Osteoblast (primary cell): ENCODE data around the gene SAV1. TPM values are rescaled to one million over a fixed set of nuclear protein-coding genes. Genes with fewer than 3 reads are reported as not detected.
"Not testable (repeated sequence)": the region's sequence is repeated elsewhere in the genome, so short reads cannot be mapped to it uniquely, and the experiment has no call there.

Experiments
- DNase-seq: peaks from one replicate; pipeline ENCODE4 v3.0.0; 2011; ENCODE audit warnings: low spot score, mixed read lengths; ENCODE audit not compliant: insufficient read length; ENCODE audit errors: missing footprints
- H2AFZ ChIP-seq: 2 replicates; pipeline ENCODE4 v1.6.0; 2011; ENCODE audit warnings: mild to moderate bottlenecking, low read length
- H3K27ac ChIP-seq: 2 replicates; pipeline ENCODE4 v1.5.1; 2011; ENCODE audit warnings: mild to moderate bottlenecking, low read depth, low read length, moderate library complexity
- H3K27me3 ChIP-seq: 2 replicates; pipeline ENCODE4 v1.6.0; 2012; ENCODE audit warnings: mild to moderate bottlenecking, control low read depth, inconsistent platforms, low read length, moderate library complexity; ENCODE audit not compliant: insufficient read depth
- H3K36me3 ChIP-seq: 2 replicates; pipeline ENCODE4 v1.5.1; 2011; ENCODE audit warnings: mild to moderate bottlenecking, low read length, control low read depth, moderate library complexity; ENCODE audit not compliant: insufficient read depth
- H3K4me1 ChIP-seq: 2 replicates; pipeline ENCODE4 v1.5.1; 2011; ENCODE audit warnings: mild to moderate bottlenecking, low read length, control low read depth, moderate library complexity; ENCODE audit not compliant: insufficient read depth
- H3K4me2 ChIP-seq: 2 replicates; pipeline ENCODE4 v1.6.0; 2011; ENCODE audit warnings: mild to moderate bottlenecking, low read length; ENCODE audit not compliant: insufficient read depth
- H3K4me3 ChIP-seq: fragments of 200-600 bp; sonication (generic); 3 replicates; pipeline ENCODE4 v1.5.1; 2012; ENCODE audit warnings: mild to moderate bottlenecking, low read length, inconsistent platforms; ENCODE audit not compliant: insufficient read depth
- H3K79me2 ChIP-seq: 2 replicates; pipeline ENCODE4 v1.6.0; 2012; ENCODE audit warnings: mild to moderate bottlenecking, low read length, control low read depth, inconsistent platforms; ENCODE audit not compliant: insufficient read depth
- H3K9me3 ChIP-seq: 2 replicates; pipeline ENCODE4 v1.5.1; 2011; ENCODE audit warnings: low read depth, low read length, control low read depth
- H4K20me1 ChIP-seq: 2 replicates; pipeline ENCODE4 v1.6.0; 2012; ENCODE audit warnings: mild to moderate bottlenecking, low read length, control low read depth; ENCODE audit not compliant: insufficient read depth
- CTCF ChIP-seq: IDR thresholded peaks from 2 replicates; pipeline ENCODE4 v1.5.1; 2011; ENCODE audit warnings: mild to moderate bottlenecking, low read depth, low read length, moderate library complexity; ENCODE audit errors: extremely low read depth
- total RNA-seq: library from RNA; depleted of rRNA; stranded (reverse); fragments of >200 nt; gene quantifications from 2 replicates; pipeline ENCODE4 v1.2.3, GENCODE V29; 2012

SAV1 gene
- total RNA-seq, 1 donor = 44.2 TPM

GRCh38 chr14:50705026-50705593 lies 37.0 kb upstream of the SAV1 start:
- H2AFZ ChIP-seq = no peak overlapping the region
- no peaks in the 10 kb centered on the region for H3K9me3 ChIP-seq
- H3K4me3 ChIP-seq = no peak overlapping the region
- H3K4me2 ChIP-seq = no peak overlapping the region
- no peaks in the 10 kb centered on the region for H3K79me2 ChIP-seq
- no peaks in the 10 kb centered on the region for H4K20me1 ChIP-seq
- no peak for TF ChIP-seq CTCF
- H3K4me1 ChIP-seq = no peaks in the 10 kb centered on the region
- no peak overlapping the region for H3K27ac ChIP-seq
- H3K36me3 ChIP-seq = no peaks in the 10 kb centered on the region
- no peaks in the 10 kb centered on the region for H3K27me3 ChIP-seq
- DNase-seq = no peak

- TF ChIP-seq CTCF = no peak
- no peaks in the 10 kb centered on the region for H3K79me2 ChIP-seq
- DNase-seq = no peak
- no peak overlapping the region for H2AFZ ChIP-seq
- H4K20me1 ChIP-seq = no peaks in the 10 kb centered on the region
- H3K4me2 ChIP-seq = no peak overlapping the region
- no peaks in the 10 kb centered on the region for H3K4me1 ChIP-seq
- no peaks in the 10 kb centered on the region for H3K9me3 ChIP-seq
- H3K36me3 ChIP-seq = no peaks in the 10 kb centered on the region
- H3K4me3 ChIP-seq = no peak overlapping the region
- H3K27me3 ChIP-seq = no peaks in the 10 kb centered on the region
- no peak overlapping the region for H3K27ac ChIP-seq
Observed at GRCh38 chr14:50704454-50705010, 36.4 kb upstream of the SAV1 start.

GRCh38 chr14:50697659-50698290 lies 29.7 kb upstream of the SAV1 start:
- DNase-seq = no peak
- no peaks in the 10 kb centered on the region for H3K27me3 ChIP-seq

GRCh38 chr14:50694260-50694659 lies 26.2 kb upstream of the SAV1 start:
- not testable (repeated sequence) for DNase-seq, H4K20me1 ChIP-seq, H3K4me1 ChIP-seq, H3K27me3 ChIP-seq, H3K9me3 ChIP-seq, H3K4me2 ChIP-seq, H3K4me3 ChIP-seq, H2AFZ ChIP-seq, H3K36me3 ChIP-seq, H3K79me2 ChIP-seq, H3K27ac ChIP-seq

More at GRCh38 chr14:50697659-50698290, 29.7 kb upstream of the SAV1 start:
- H3K27ac ChIP-seq = no peak overlapping the region
- no peak for TF ChIP-seq CTCF
- peaks cover 5% of the 10 kb centered on the region for H3K9me3 ChIP-seq
- no peak overlapping the region for H2AFZ ChIP-seq
- no peak overlapping the region for H3K4me2 ChIP-seq
- H4K20me1 ChIP-seq = no peaks in the 10 kb centered on the region
- no peak overlapping the region for H3K4me3 ChIP-seq
- no peaks in the 10 kb centered on the region for H3K36me3 ChIP-seq
- H3K4me1 ChIP-seq = no peaks in the 10 kb centered on the region
- H3K79me2 ChIP-seq = no peaks in the 10 kb centered on the region
